K562 (cell line): Measurements from ENCODE around the gene CABP2. TPM values are rescaled to one million over a fixed set of nuclear protein-coding genes. Genes with fewer than 3 reads are reported as not detected.

Experiments
- CEBPG ChIP-seq, 3 experiments: fragments of 200-800 bp in 1 of 3; sonication (Bioruptor generic) in 1 of 3; sonication (generic) in 1 of 3; formaldehyde crosslinking in 1 of 3; IDR thresholded peaks in 2 of 3; conservative IDR thresholded peaks in 1 of 3; 2 replicates each; pipeline versions ENCODE4 v1.6.1 to v1.8.0; 2016 to 2022; ENCODE audit warnings: missing compliant biosample characterization in 2 of 3, missing genetic modification characterization in 2 of 3, mild to moderate bottlenecking in 1 of 3, missing genetic modification reagents in 1 of 3
- CTBP1 ChIP-seq: fragments of 450-650 bp; IDR thresholded peaks from 2 replicates; pipeline ENCODE4 v1.6.1; 2016; ENCODE audit warnings: borderline replicate concordance
- ETV5 ChIP-seq: sonication (generic); formaldehyde crosslinking; IDR thresholded peaks from 2 replicates; pipeline ENCODE4 v1.4.0; 2020; ENCODE audit warnings: low read depth, mild to moderate bottlenecking, missing genetic modification reagents
- KLF10 ChIP-seq: fragments of 250-450 bp; sonication (Bioruptor Pico); IDR thresholded peaks from 2 replicates; pipeline ENCODE4 v1.6.1; 2021; ENCODE audit warnings: matching md5 sums
- NFATC3 ChIP-seq: fragments of 450-650 bp; IDR thresholded peaks from 2 replicates; pipeline ENCODE4 v1.6.1; 2017; ENCODE audit warnings: mild to moderate bottlenecking
- NKRF ChIP-seq: fragments of 450-650 bp; IDR thresholded peaks from 2 replicates; pipeline ENCODE4 v1.6.1; 2016; ENCODE audit warnings: borderline replicate concordance
- PPARD ChIP-seq: fragments of 250-450 bp; sonication (Bioruptor Pico); IDR thresholded peaks from 2 replicates; pipeline ENCODE4 v1.8.0; 2022; ENCODE audit warnings: inconsistent platforms, mild to moderate bottlenecking, moderate library complexity
- SMARCB1 ChIP-seq: IDR thresholded peaks from 2 replicates; pipeline ENCODE4 v1.6.1; 2011; ENCODE audit warnings: improper control_type of control experiment, low read depth; ENCODE audit not compliant: insufficient read length
- ZBTB17 ChIP-seq: fragments of 450-650 bp; formaldehyde crosslinking; IDR thresholded peaks from 2 replicates; pipeline ENCODE4 v1.4.0; 2020; ENCODE audit warnings: mild to moderate bottlenecking
- ZNF24 ChIP-seq: fragments of 450-650 bp; IDR thresholded peaks from 2 replicates; pipeline ENCODE4 v1.6.1; 2016
- ZNF318 ChIP-seq, 2 experiments: fragments of 450-650 bp; IDR thresholded peaks; 2 replicates each; pipeline ENCODE4 v1.6.1; 2016; ENCODE audit warnings: mild to moderate bottlenecking in 2 of 2, borderline replicate concordance in 1 of 2, low read depth in 1 of 2, moderate library complexity in 1 of 2
- polyA plus RNA-seq, 8 experiments: library from polyadenylated mRNA; depleted of rRNA in 4 of 8; stranded (reverse) in 5 of 8; unstranded in 3 of 8; fragments of >200 nt; fragmentation: Nextera tagmentation in 2 of 8; fragmentation: Illumina TruSeq in 1 of 8; extraction: Ambion mirVana in 2 of 8; extraction: Trizol in 1 of 8; gene quantifications; 2 replicates each; pipeline versions ENCODE4 v1.2.1 to v1.2.3, GENCODE V29; 2011 to 2014; ENCODE audit warnings: inconsistent platforms in 1 of 8, missing spikeins in 1 of 8
- total RNA-seq, 7 experiments: library from RNA; depleted of rRNA in 6 of 7; stranded (reverse); fragments of >200 nt in 6 of 7; fragmentation: Illumina TruSeq in 2 of 7; extraction: Trizol in 2 of 7; gene quantifications; 2 replicates each; pipeline versions ENCODE4 v1.2.1 to v1.2.3, GENCODE V29; 2011 to 2021; ENCODE audit warnings: low replicate concordance in 1 of 7
- TF ChIP-seq, protein P1 (sequence below): fragments of 250-450 bp; sonication (Bioruptor Pico); IDR thresholded peaks from 2 replicates; pipeline ENCODE4 v1.9.0; 2021; ENCODE audit warnings: mild to moderate bottlenecking, inconsistent platforms

Gene CABP2
- total and polyA plus RNA-seq, 9 of the 15 experiments (the other 6 are each of a cell fraction or from before 2014, with no cell fraction given): not detected

DNA sequence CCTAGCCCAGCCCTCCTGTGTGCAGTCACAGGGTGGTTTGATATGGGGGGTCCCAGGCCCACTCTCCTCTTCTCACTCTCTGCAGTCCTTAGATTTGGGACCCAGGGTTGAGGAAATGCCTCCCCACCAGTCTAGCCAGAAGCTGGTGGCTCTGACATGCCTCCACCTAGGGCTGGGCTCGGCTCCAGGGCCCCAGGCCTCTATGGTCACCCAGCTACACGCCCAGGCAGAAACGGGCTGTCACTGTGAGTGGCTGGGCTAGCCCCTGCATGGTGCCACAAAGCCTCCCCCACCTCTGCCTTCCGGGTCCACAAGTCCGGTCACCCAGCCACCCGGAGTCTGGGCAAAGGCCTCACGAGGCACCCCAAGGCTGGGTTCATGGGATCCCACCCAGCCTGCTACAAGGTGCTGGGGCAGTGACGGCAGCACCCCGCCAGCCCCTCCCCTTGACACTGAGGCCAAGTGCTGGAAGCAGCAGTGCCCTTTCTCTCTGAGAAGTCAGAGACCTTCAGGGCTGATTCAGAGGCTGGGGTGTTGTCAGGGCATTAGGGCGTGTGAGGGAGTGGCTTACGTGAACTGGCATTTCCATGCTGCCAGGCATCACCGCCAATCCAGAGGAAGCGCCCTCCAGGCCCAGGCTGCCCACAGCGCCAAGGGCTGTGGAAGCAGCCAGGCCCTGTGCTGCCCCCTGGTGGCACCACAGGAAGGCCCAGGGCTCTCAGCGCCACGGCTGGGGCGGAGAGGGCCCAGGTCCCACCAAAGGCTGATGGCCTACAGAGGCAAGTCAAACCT, 17.4 kb downstream of the CABP2 start (continued):
- TF ChIP-seq ZNF318 (IDR thresholded peaks at IDR 0.05; ENCODE audit: borderline replicate concordance in 1 of 2, low read depth in 1 of 2) (no peak), NKRF (no peak; the same call in none of the 2 replicates), KLF10 (CRISPR knock-in tag) (no peak), ZBTB17 (CRISPR knock-in tag) (peak; percentile 92), ETV5 (CRISPR knock-in tag) (0 out of 2 replicates have a peak, but pooled peaks have one; percentile 54), CEBPG (CRISPR knock-in tag; IDR thresholded peaks at IDR 0.05) (no peak), CEBPG (tag; conservative IDR thresholded peaks at IDR 0.05 in 1 of 2, IDR thresholded peaks at IDR 0.05 in 1 of 2) (no peak), ZNF24 (no peak), SMARCB1 (no peak), CTBP1 (peak; percentile 78), PPARD (CRISPR knock-in tag) (no peak), NFATC3 (no peak)
- TF ChIP-seq, protein P1, sequence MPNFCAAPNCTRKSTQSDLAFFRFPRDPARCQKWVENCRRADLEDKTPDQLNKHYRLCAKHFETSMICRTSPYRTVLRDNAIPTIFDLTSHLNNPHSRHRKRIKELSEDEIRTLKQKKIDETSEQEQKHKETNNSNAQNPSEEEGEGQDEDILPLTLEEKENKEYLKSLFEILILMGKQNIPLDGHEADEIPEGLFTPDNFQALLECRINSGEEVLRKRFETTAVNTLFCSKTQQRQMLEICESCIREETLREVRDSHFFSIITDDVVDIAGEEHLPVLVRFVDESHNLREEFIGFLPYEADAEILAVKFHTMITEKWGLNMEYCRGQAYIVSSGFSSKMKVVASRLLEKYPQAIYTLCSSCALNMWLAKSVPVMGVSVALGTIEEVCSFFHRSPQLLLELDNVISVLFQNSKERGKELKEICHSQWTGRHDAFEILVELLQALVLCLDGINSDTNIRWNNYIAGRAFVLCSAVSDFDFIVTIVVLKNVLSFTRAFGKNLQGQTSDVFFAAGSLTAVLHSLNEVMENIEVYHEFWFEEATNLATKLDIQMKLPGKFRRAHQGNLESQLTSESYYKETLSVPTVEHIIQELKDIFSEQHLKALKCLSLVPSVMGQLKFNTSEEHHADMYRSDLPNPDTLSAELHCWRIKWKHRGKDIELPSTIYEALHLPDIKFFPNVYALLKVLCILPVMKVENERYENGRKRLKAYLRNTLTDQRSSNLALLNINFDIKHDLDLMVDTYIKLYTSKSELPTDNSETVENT (CRISPR knock-in tag): no peak
